ENCODE data around the gene SCD5. TPM values are rescaled to one million over a fixed set of nuclear protein-coding genes. Genes with fewer than 3 reads are reported as not detected.

Gene SCD5
- total RNA-seq, 1 experiment from 2014 or later, result 16.3 TPM

GRCh38 chr4:82629238-82630000 lies 169.2 kb downstream of the SCD5 start:
- intact Hi-C loops (cut with micrococcal nuclease; ENCODE audit: unreplicated experiment), result no loop called here
- Mint-ChIP-seq H3K9me3 (ENCODE audit: low read depth, unreplicated experiment) (no peaks in the 10 kb centered on the region), H3K27ac (ENCODE audit: unreplicated experiment) (peak overlapping the region; percentile 84), H3K27me3 (ENCODE audit: unreplicated experiment) (no peaks in the 10 kb centered on the region), H3K36me3 (ENCODE audit: insufficient read depth, unreplicated experiment) (peaks cover 6% of the 10 kb centered on the region), H3K4me3 (ENCODE audit: low read depth, unreplicated experiment) (no peak overlapping the region), H3K4me1 (ENCODE audit: low read depth, unreplicated experiment) (peaks cover 10% of the 10 kb centered on the region)
- TF ChIP-seq CTCF (IDR thresholded peaks at IDR 0.05; ENCODE audit: unreplicated experiment), result no peak
- no TSS peak for BruUV-seq (replicated peaks)
- CTCF ChIA-PET, result interaction anchor here (0.9 kb wide), 1 partner anchor 655 kb away, joined by 3 read pairs; the partner anchor contains the start of gene COQ2
- DNase-seq, result no peak

- H3K36me3 Mint-ChIP-seq (ENCODE audit: insufficient read depth, unreplicated experiment), result peaks cover 5% of the 10 kb centered on the region
- no TSS peak for BruUV-seq (replicated peaks)
- no peaks in the 10 kb centered on the region for H3K27me3 Mint-ChIP-seq (ENCODE audit: unreplicated experiment)
- no peak overlapping the region for H3K4me3 Mint-ChIP-seq (ENCODE audit: low read depth, unreplicated experiment)
- CTCF ChIA-PET, result no interaction called here
- no peak overlapping the region for H3K27ac Mint-ChIP-seq (ENCODE audit: unreplicated experiment)
- no peaks in the 10 kb centered on the region for H3K9me3 Mint-ChIP-seq (ENCODE audit: low read depth, unreplicated experiment)
- DNase-seq, result no peak
- H3K4me1 Mint-ChIP-seq (ENCODE audit: low read depth, unreplicated experiment), result peaks cover 10% of the 10 kb centered on the region
- no peak for TF ChIP-seq CTCF (IDR thresholded peaks at IDR 0.05; ENCODE audit: unreplicated experiment)
- intact Hi-C loops (cut with micrococcal nuclease; ENCODE audit: unreplicated experiment), result no loop called here
Observed at GRCh38 chr4:82626251-82626868, 172.2 kb downstream of the SCD5 start.

GRCh38 chr4:82624819-82625218 lies 173.8 kb downstream of the SCD5 start:
- DNase-seq, result no peak
- intact Hi-C loops (cut with micrococcal nuclease; ENCODE audit: unreplicated experiment), result no loop called here
- no peak for TF ChIP-seq CTCF (IDR thresholded peaks at IDR 0.05; ENCODE audit: unreplicated experiment)
- Mint-ChIP-seq H3K9me3 (ENCODE audit: low read depth, unreplicated experiment) (no peaks in the 10 kb centered on the region), H3K36me3 (ENCODE audit: insufficient read depth, unreplicated experiment) (no peaks in the 10 kb centered on the region), H3K4me3 (ENCODE audit: low read depth, unreplicated experiment) (no peak overlapping the region), H3K27me3 (ENCODE audit: unreplicated experiment) (no peaks in the 10 kb centered on the region), H3K4me1 (ENCODE audit: low read depth, unreplicated experiment) (peaks cover 3% of the 10 kb centered on the region), H3K27ac (ENCODE audit: unreplicated experiment) (no peak overlapping the region)
- BruUV-seq (replicated peaks), result no TSS peak
- CTCF ChIA-PET, result no interaction called here

GRCh38 chr4:82623121-82623683 lies 175.4 kb downstream of the SCD5 start:
- Mint-ChIP-seq H3K4me3 (ENCODE audit: low read depth, unreplicated experiment) (no peak overlapping the region), H3K36me3 (ENCODE audit: insufficient read depth, unreplicated experiment) (no peaks in the 10 kb centered on the region), H3K27me3 (ENCODE audit: unreplicated experiment) (no peaks in the 10 kb centered on the region), H3K9me3 (ENCODE audit: low read depth, unreplicated experiment) (no peaks in the 10 kb centered on the region), H3K27ac (ENCODE audit: unreplicated experiment) (no peak overlapping the region), H3K4me1 (ENCODE audit: low read depth, unreplicated experiment) (no peaks in the 10 kb centered on the region)
- DNase-seq, result no peak
- TF ChIP-seq CTCF (IDR thresholded peaks at IDR 0.05; ENCODE audit: unreplicated experiment), result no peak
- CTCF ChIA-PET, result no interaction called here
- BruUV-seq (replicated peaks), result no TSS peak
- intact Hi-C loops (cut with micrococcal nuclease; ENCODE audit: unreplicated experiment), result no loop called here
